GM23248 (cell line): ENCODE results near the gene CYP11A1.

Experiments used
- EZH2 ChIP-seq: fragments of 200-600 bp; sonication (generic); IDR thresholded peaks from 2 replicates; pipeline ENCODE4 v1.6.1; 2018; ENCODE audit warnings: antibody characterized with exemption, mild to moderate bottlenecking; ENCODE audit not compliant: insufficient read depth, poor library complexity, severe bottlenecking
- EZH2phosphoT487 ChIP-seq: fragments of 200-600 bp; sonication (generic); IDR thresholded peaks from 2 replicates; pipeline ENCODE4 v1.6.1; 2018; ENCODE audit warnings: antibody characterized with exemption, moderate library complexity, mild to moderate bottlenecking, low read depth; ENCODE audit not compliant: insufficient read depth

GRCh38 chr15:74397239-74398068 is 30.0 kb upstream of the CYP11A1 start:
- TF ChIP-seq EZH2, result no peak
- no peak for TF ChIP-seq EZH2phosphoT487
